Adipose tissue (tissue), 3 donors: ENCODE results near the gene RCC1. TPM values are rescaled to one million over a fixed set of nuclear protein-coding genes. Genes with fewer than 3 reads are reported as not detected.
"Not testable (repeated sequence)": the region's sequence is repeated elsewhere in the genome, so short reads cannot be mapped to it uniquely, and the experiment has no call there.

Source experiments
- H3K27ac ChIP-seq: one replicate; pipeline ENCODE4 v1.5.1; 2013; ENCODE audit warnings: low read depth, low read length
- WGBS, 3 donors: extraction: QIAGEN DNeasy Blood & Tissue Kit; methylation state at CpG; one replicate each; pipeline ENCODE4 v1.1.7; 2013; 5-methylcytosine and 5-hydroxymethylcytosine counted together
- polyA plus RNA-seq, 3 donors: library from polyadenylated mRNA; stranded (reverse); fragments of 200-250 nt; gene quantifications; one replicate each; pipeline ENCODE4 v1.2.3, GENCODE V29; 2013
- donor health status: healthy with polysubstance abuse.
- donor health status: Bipolar disorder and iron deficiency.
- donor health status: healthy.

The RCC1 gene, protein sequence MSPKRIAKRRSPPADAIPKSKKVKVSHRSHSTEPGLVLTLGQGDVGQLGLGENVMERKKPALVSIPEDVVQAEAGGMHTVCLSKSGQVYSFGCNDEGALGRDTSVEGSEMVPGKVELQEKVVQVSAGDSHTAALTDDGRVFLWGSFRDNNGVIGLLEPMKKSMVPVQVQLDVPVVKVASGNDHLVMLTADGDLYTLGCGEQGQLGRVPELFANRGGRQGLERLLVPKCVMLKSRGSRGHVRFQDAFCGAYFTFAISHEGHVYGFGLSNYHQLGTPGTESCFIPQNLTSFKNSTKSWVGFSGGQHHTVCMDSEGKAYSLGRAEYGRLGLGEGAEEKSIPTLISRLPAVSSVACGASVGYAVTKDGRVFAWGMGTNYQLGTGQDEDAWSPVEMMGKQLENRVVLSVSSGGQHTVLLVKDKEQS
- polyA plus RNA-seq: 10 to 100 TPM; 18.0 to 29.6 (median 24.1) TPM

DNA sequence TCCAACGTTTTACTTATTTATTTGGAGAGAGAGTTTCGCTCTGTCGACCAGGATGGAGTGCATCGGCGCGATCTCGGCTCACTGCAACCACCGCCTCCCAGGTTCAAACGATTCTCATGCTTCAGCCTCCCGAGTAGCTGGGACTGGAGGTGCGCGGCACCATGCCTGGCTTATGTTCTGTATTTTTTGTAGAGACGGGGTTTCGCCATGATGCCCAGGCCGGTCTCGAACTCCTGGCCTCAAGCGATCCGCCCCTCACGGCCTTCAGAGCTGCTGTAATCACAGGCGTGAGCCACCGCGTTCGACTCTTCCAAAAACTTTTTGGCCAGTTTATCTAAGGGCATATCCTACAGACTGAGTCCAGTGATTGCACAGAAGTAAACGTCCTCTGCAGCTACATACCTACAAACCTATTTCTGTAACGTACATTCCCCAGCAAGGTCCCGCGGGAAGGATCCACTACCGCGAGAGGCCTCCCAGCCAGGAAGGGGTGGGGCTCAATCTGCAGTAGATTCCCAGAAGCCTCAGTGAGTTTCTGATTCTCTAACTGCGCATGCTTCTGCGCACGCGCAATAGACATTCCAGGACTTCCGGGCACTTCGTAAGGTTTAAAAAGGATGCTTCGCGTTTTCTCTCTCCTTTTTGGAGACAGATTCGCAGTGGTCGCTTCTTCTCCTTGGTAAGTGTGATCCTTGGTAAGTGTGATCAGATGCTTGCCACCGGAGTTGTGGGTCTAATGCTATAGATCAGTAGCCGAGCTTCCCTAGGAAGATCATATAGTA, at the start of gene RCC1:
Gene RCC1, plus strand, starts transcription at position 638 of the 782 bp plus-strand sequence. CDS start 23,824 bp downstream, outside the sequence.
- no peak within 1 kb of the TSS for H3K27ac ChIP-seq
- WGBS, 3 donors: 1 to 2% (median 2%) methylated on average over 41 of the region's 41 CpGs

DNA sequence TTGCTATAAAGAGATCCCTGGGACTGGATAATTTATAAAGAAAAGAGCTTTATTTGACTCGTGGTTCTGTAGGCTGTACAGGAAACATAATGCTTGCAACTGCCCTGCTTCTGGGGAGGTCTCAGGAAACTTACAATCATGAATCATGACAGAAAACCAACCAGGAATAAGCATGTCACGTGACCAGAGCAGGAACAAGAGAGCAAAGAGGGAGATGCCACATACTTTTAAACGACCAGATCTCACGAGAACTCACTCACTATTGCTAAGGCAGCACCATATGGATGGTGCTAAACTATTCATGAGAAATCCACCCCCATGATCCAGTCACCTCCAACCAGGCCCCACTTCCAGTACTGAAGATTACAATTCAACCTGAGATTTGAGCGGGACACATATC, 49.8 kb upstream of the RCC1 start:
- WGBS, 3 donors: 39 to 71% (median 53%) methylated on average over 5 of the region's 5 CpGs
- no peak overlapping the region for H3K27ac ChIP-seq

DNA sequence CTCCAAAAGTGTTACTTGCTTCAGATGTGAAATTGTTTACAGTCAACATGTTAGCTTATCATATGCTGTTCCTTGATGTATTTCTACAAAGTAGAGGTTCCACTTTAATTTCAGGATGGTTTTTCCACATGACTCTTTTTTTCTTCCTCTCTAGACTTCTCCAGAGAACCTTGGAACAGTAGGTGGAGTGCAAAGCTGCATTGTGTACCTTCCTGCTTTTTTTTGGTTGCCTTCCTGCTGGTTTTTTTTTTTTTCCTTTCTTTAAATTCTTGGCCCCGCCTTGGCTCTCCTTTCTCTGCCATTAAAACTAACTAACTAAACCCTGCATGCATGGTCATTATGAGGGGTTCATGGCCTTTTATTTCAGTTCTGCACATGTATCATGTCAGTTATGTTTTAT, 48.2 kb upstream of the RCC1 start:
- H3K27ac ChIP-seq: no peak overlapping the region
- WGBS, 3 donors: 58 to 86% (median 75%) methylated on average over 1 of the region's 1 CpG

DNA sequence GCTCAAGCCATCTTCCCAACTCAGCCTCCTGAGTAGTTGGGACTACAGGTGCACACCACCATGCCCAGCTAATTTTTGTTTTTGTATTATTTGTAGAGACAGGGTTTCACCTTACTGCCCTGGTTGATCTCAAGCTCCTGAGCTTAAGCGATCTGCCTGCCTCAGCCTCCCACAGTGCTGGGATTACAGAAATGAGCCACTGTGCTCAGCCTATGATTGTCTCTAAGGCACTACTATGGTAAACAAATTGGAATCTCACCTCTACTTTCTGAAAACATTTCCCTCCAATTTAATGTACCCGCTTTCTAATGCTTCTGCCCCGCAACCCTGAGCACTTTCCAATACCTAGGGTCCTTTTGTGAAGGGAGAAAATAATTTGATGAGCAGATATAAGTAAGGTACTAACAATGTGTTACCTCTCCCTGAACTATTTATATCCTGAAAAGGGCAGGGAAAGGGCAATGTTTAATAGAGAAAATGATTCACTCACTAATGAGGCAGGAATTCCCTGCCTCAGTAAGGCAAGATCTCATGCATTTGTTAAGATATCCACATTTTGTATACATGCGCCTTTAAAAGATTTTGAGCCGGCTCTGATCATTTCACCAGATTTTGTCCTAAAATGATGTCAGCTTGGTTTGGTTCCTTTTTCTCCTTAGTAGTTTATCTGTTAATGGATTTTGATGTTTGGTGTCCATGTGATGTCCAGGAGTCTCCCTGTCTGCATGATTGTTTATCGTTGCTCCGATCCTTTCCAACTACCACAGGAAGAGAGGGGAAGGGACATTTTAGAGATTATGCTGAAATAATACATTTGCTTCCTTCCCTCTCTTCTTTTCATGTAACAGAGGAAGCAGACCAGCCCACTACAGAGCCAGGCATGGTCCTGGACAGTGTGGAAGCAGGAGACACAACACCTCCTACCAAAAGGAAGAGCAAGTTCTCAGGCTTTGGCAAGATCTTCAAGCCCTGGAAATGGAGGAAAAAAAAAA, 47.3 kb upstream of the RCC1 start:
- H3K27ac ChIP-seq: no peak overlapping the region
- 63 to 93% (median 69%) methylated on average over 7 of the region's 7 CpGs for WGBS, 3 donors

DNA sequence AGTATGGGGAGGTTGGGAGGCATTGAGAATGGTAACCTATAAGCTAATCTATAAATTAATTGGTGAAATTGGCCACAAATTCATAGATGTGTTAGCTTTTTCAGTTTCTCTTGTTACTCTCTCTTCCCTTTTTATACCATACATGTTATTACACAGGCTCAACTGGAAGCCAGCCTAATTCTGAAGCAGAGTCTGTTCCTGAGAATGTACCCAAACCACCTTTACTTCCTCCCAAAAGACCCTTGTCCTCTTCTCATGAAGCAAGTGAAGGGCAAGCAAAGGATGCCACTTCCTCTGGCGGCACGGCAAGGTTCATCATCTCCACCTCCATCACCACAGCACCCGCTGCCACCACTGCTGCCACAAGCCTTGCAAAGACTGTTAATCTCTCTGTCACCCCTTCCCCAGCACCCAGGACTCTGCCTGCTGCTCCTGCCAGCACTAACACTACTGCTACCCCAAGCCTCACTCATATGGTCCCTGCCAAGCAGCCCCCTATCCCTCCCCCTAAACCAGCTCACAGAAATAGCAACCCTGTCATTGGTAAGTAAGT, 39.5 kb upstream of the RCC1 start:
- no peak overlapping the region for H3K27ac ChIP-seq
- WGBS, 3 donors: 91 to 96% (median 94%) methylated on average over 3 of the region's 3 CpGs

DNA sequence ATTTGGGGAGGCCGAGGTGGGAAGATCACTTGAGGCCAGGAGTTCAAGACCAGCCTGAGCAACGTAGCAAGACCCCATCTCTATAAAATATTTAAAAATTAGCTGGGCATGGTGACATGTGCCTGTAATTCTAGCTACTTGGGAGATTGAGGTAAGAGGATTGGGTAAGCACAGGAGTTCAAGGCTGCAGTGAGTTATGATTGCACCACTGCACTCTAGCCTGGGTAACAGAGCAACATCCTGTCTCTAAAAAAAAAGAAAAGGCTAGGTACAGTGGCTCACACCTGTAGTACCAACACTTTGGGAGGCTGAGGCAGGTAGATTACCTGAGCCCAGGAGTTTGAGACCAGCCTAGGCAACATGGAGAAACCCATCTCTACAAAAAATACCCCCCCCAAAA, 35.7 kb upstream of the RCC1 start:
- WGBS, 3 donors: 71 to 87% (median 76%) methylated on average over 2 of the region's 2 CpGs
- no peak overlapping the region for H3K27ac ChIP-seq

DNA sequence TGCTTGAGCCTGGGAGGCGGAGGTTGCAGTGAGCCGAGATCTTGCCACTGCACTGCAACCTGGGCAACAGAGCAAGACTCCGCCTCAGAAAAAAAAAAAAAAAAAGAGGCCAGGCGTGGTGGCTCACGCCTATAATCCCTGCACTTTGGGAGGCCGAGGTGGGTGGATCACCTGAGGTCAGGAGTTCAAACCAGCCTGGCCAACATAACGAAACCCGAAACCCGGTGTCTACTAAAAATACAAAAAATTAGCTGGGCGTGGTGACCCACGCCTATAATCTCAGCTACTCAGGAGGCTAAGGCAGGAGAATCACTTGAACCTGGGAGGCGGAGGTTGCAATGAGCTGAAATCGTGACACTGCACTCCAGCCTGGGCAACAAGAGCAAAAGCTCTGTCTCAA, 26.3 kb upstream of the RCC1 start:
- 92 to 96% (median 96%) methylated on average over 12 to 13 of the region's 13 CpGs for WGBS, 3 donors

DNA sequence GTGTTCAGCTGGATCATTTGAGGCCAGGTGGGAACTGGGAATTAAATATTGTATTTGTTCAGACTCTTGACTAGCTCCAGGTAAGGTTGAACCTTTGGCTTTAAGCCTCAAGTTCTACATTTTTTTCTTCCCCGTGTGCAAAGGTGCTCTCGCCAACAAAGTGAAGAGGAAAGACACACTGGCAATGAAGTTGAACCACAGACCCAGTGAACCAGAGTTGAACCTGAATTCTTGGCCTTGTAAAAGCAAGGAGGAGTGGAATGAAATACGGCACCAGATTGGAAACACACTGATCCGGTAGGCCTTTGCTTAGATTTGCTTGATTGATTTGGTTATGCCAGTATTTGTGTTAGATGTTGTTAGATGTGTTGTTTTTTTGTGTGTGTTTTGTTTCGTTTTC, 25.5 kb upstream of the RCC1 start:
- WGBS, 3 donors: 82 to 96% (median 94%) methylated on average over 5 of the region's 5 CpGs
- H3K27ac ChIP-seq: no peak overlapping the region

More for the DNA sequence above, 26.3 kb upstream of the RCC1 start:
- H3K27ac ChIP-seq: not testable (repeated sequence)

DNA sequence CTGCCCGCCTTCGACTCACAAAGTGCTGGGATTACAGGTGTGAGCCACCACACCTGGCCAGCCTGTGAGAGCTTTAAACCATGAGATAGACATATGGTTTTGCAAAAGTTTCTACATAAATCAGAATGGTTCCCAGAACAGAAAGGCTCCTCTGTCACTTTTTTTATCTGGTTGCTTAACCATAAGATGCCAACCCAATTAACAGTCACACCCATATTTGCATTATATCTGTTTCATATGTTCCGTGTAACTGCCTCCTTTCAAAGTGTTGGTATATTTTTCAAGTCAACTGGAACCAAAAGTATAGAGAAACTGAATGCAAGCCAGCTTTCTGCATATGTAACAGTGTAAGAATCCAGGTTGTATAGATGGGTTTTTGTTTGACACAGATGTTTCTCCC, 23.7 kb upstream of the RCC1 start:
- H3K27ac ChIP-seq: no peak overlapping the region
- WGBS, 3 donors: 74 to 93% (median 84%) methylated on average over 3 of the region's 3 CpGs

DNA sequence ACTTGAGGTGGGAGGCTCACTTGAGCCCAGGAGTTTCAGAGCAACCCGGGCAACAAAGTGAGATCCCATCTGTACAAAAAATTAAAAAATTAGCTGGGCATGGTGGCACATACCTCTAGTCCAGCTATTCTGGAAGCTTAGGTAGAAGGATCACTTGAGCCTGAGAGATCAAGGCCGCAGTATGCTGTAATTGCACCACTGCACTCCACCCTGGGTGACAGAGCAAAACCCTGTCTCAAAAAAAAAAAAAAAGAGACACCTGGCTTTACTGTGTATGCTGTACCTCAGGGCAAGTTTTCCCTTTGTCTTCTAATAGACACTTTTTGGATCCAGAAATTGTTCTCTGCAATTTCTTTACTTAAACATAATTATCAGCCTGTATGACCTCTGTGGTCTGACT, 23.1 kb upstream of the RCC1 start:
- WGBS, 3 donors: 92 to 96% (median 92%) methylated on average over 2 of the region's 2 CpGs
- no peak overlapping the region for H3K27ac ChIP-seq

DNA sequence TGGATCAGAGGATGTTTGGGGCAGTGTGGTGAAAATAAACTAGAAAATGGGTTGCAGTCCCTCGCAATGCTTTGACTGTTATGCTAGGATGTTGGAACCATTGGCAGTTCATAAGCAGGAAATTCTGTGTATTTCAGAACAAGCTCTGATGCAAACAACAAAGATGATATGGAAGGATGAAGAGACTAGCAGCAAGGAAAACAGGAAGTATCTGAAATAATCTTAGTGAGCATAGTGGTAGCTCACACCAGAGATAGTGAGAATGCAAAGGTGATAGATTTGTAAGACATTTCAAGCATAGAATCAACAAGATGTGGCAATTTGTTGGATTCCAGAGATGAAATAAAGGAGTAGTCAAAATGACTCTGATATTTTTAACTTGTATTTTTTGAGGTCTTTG, 11.1 kb upstream of the RCC1 start:
- 70 to 100% (median 71%) methylated on average over 1 of the region's 1 CpG for WGBS, 3 donors
- H3K27ac ChIP-seq: no peak overlapping the region

DNA sequence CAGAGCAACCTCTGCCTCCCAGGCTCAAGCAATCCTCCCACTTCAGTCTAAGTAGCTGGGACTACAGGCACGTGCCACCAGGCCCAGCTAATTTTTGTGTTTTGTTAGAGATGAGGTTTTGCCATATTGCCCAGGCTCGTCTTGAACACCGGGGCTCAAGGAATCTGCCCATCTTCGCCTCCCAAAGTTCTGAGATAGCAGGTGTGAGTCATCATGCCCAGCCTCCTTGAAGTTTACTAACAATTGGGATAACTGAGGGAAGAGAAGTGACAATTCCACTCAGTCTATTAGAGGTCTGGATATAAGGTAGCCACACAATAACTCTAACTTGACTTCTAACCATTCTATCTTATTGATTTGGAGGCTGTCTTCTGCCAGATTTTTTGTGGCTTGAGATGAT, 6.3 kb upstream of the RCC1 start:
- no peak overlapping the region for H3K27ac ChIP-seq
- 87 to 89% (median 88%) methylated on average over 4 of the region's 4 CpGs for WGBS, 3 donors

DNA sequence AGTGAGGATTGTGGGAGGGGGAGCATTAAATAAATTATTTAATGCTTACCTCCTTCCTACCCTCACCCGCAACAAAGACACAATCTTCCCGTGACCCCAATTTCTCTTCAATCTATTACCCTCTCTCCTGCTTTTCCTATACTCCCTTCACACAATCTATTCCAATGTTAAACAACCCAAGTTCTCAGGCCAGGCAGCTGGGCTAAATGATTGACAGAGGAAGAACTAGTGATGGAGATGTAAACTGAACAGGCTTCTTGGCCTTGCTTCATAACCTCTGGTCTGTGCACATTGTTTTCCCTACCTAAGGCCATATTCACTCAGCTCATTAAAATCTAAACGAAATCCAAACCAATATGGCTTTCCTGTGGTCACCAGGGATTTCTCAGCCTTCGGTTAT, 3.9 kb upstream of the RCC1 start:
- 62 to 78% (median 65%) methylated on average over 4 of the region's 4 CpGs for WGBS, 3 donors
- H3K27ac ChIP-seq: no peak overlapping the region

DNA sequence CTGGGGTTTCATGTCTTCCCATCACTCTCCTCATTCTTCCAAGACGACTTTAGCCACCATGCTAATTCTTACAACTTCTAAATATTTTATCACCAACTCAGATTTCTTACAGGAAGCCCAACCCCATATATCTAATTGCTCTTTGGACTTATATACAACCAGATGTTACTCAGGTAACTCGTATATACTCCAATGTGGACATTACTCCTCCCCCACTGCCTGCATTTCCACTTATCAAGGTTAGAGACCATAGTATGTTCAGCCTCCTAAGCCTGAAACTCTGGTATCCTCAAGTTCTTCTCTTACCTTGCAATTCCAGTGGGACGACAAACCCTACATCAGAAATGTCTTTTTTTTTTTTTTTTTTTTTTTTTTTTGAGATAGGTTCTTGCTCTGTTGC, 2.7 kb upstream of the RCC1 start:
- 60 to 83% (median 75%) methylated on average over 3 of the region's 3 CpGs for WGBS, 3 donors
- H3K27ac ChIP-seq: no peak overlapping the region

DNA sequence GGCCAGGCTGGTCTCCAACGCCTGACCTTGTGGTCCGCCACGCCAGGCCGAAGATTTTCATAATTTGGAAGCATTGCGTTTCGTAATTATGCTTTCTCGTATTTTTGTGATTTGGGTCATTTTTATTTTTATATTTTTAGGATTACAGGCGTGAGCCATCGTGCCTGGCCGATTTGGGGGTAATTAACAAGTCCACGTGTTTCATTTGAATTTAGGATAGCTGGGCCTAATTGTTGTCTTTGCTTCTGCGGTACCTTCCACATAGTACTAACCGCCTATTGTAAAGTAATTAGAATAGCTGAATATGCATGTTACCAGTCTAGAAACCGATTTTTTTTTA, 1.0 kb downstream of the RCC1 start:
- WGBS, 3 donors: 1% methylated on average over 14 of the region's 14 CpGs
- no peak overlapping the region for H3K27ac ChIP-seq

DNA sequence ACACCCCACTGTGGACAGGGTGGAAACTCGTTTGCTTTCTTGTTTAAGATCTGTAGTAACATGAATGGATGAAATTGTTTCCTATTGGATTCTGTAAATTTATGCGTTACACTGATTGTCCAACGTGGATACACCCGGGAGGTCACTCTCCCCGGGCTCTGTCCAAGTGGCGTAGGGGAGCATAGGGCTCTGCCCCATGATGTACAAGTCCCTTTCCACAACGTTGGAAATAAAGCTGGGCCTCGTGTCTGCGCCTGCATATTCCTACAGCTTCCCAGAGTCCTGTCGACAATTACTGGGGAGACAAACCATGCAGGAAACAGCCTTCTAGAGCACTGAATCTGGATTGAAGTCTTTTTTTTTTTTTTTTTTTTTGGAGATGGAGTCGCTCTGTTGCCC, 1.4 kb downstream of the RCC1 start:
- 4 to 6% (median 4%) methylated on average over 10 to 11 of the region's 11 CpGs for WGBS, 3 donors
- H3K27ac ChIP-seq: no peak overlapping the region

DNA sequence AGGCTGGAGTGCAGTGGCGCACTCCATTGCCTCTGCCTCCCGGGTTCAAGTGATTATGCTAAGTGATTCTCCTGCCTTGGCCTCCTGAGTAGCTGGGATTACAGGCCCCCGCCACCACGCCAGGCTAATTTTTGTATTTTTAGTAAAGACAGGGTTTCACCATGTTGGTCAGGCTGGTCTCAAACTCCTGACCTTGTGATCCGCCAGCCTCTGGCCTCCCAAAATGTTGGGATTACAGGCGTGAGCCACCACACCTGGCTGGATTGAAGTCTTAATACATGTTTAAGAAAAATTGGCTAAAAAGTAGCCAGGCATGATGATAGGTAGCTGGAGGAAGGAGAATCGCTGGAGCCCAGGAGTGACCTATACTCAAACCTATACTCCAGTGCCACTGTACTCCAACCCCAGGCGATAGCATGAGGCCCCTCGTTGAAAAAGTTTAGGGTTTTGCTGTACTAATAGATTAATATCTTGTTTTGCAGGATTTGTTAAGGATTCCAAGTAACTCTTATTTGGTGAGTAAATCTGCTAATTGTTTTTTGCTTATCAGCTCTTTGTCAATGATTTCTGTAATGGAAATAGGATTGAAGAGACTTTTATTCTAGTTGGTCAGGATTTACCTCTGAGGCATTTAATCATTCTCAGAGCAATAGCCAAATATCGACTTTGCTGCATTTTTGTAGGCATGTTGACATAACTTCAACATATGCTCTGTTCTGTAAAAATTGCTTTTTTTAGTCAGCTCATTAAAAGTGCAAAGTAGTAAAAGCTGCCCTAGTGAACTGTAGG, 2.0 kb downstream of the RCC1 start:
- H3K27ac ChIP-seq: no peak overlapping the region
- 24 to 31% (median 29%) methylated on average over 10 of the region's 10 CpGs for WGBS, 3 donors

DNA sequence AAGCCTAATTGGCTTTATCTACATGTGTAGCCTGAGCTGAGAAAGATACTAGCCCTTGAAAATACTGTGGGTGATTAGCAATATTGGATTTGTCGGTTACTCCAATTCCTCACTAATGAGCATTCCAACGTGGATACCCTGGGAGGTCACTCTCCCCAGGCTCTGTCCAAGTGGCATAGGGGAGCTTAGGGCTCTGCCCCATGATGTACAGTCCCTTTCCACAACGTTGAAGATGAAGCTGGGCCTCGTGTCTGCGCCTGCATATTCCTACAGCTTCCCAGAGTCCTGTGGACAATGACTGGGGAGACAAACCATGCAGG, 2.6 kb downstream of the RCC1 start:
- H3K27ac ChIP-seq: no peak overlapping the region
- WGBS, 3 donors: 33 to 39% (median 35%) methylated on average over 5 of the region's 5 CpGs
